Transverse colon (tissue), 4 donors: ENCODE data around the gene PCDHB15.

Source experiments
- POLR2A ChIP-seq: fragments of 450-650 bp; IDR thresholded peaks from one replicate; pipeline ENCODE4 v1.6.1; 2016; ENCODE audit warnings: antibody characterized with exemption, mild to moderate bottlenecking, moderate library complexity
- POLR2AphosphoS5 ChIP-seq, 3 donors: sonication (generic); formaldehyde crosslinking; IDR thresholded peaks; one replicate each; pipeline ENCODE4 v1.6.1; 2016; ENCODE audit warnings: antibody characterized with exemption in 3 of 3
- TF ChIP-seq, protein P1 (sequence below), 5 experiments: fragments of 200-600 bp in 3 of 5; fragments of 450-650 bp in 2 of 5; sonication (generic) in 3 of 5; IDR thresholded peaks; 1 replicate in 2 of 5; 2 replicates in 3 of 5; pipeline ENCODE4 v1.5.1; 2016 to 2017; ENCODE audit warnings: antibody characterized with exemption in 5 of 5, inconsistent platforms in 3 of 5, mild to moderate bottlenecking in 2 of 5, moderate library complexity in 1 of 5

DNA sequence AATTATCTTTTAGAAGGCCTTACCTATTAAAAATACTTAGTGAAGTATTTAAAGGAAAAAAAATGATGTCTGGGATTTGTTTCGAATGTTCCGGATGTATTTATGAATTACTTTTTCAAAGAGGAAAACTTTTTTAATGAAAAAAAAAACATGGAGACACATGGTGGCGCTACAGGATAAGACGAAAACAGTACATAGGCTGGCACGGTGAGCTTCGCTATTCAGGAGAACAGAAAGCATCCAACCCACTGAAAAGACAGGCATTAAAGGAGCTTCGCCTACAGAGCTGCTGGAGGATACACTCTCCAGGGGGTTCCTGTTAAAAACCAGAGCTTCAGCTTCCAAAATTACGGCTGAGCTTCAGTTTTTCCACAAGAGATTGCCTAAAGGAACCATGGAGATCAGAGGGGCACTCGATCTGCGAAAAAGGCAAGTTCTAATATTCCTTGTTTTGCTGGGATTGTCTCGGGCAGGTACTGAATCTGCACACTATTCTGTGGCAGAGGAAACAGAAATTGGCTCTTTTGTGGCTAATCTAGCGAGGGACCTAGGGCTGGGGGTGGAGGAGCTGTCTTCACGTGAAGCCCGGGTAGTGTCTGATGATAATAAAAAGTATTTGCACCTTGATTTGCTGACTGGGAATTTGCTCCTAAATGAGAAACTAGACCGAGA, 21.9 kb upstream of the PCDHB15 start, which contains the start of gene PCDHB14:
- TF ChIP-seq POLR2A = no peak
- TF ChIP-seq, protein P1, sequence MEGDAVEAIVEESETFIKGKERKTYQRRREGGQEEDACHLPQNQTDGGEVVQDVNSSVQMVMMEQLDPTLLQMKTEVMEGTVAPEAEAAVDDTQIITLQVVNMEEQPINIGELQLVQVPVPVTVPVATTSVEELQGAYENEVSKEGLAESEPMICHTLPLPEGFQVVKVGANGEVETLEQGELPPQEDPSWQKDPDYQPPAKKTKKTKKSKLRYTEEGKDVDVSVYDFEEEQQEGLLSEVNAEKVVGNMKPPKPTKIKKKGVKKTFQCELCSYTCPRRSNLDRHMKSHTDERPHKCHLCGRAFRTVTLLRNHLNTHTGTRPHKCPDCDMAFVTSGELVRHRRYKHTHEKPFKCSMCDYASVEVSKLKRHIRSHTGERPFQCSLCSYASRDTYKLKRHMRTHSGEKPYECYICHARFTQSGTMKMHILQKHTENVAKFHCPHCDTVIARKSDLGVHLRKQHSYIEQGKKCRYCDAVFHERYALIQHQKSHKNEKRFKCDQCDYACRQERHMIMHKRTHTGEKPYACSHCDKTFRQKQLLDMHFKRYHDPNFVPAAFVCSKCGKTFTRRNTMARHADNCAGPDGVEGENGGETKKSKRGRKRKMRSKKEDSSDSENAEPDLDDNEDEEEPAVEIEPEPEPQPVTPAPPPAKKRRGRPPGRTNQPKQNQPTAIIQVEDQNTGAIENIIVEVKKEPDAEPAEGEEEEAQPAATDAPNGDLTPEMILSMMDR (IDR thresholded peaks at IDR 0.05) = peak in 2 of 5 experiments; percentile 6 to 16
- TF ChIP-seq POLR2AphosphoS5 (IDR thresholded peaks at IDR 0.05) = no peak
